Activated B cell treated with CpG ODN at 0.5 μM for 24 hours (primary cell): ENCODE measurements around the gene SUCLA2. TPM values are rescaled to one million over a fixed set of nuclear protein-coding genes. Genes with fewer than 3 reads are reported as not detected.

Experiments used
- ATAC-seq: fragments of 200-7000 bp; cut with Tn5 transposase; one replicate; pipeline ENCODE4 v1.10.0; 2021; ENCODE audit warnings: low read depth, mild to moderate bottlenecking, moderate library complexity
- CTCF ChIA-PET: fragments of 350-600 bp; sonication (Branson Sonifier 250); formaldehyde crosslinking; loops from one replicate; lab custom pipeline; 2021; ENCODE audit warnings: antibody characterized with exemption; lab: Charles Lee
- POLR2A ChIA-PET: fragments of 350-600 bp; sonication (Branson Sonifier 250); formaldehyde crosslinking; loops from one replicate; lab custom pipeline; 2021; ENCODE audit warnings: antibody characterized with exemption; lab: Charles Lee
- DNase-seq: peaks from one replicate; pipeline ENCODE4 v3.0.0; 2022
- H3K27ac Mint-ChIP-seq: one replicate; pipeline ENCODE4 v1.8.0; 2020; ENCODE audit warnings: mixed read lengths
- H3K27me3 Mint-ChIP-seq: one replicate; pipeline ENCODE4 v1.8.0; 2021; ENCODE audit warnings: mixed read lengths
- H3K36me3 Mint-ChIP-seq: one replicate; pipeline ENCODE4 v1.8.0; 2021; ENCODE audit warnings: low read depth, mixed read lengths
- H3K4me1 Mint-ChIP-seq: one replicate; pipeline ENCODE4 v1.8.0; 2021; ENCODE audit warnings: mixed read lengths
- H3K4me3 Mint-ChIP-seq: one replicate; pipeline ENCODE4 v1.8.0; 2020; ENCODE audit warnings: mild to moderate bottlenecking, mixed read lengths
- H3K9me3 Mint-ChIP-seq: one replicate; pipeline ENCODE4 v1.8.0; 2020; ENCODE audit warnings: mixed read lengths
- CTCF ChIP-seq: fragments of 200-600 bp; IDR thresholded peaks from one replicate; pipeline ENCODE4 v1.8.0; 2022; ENCODE audit warnings: antibody characterized with exemption, mild to moderate bottlenecking
- intact Hi-C: fragments of 100-400 bp; cut with micrococcal nuclease; formaldehyde crosslinking; loops from one replicate; pipeline ENCODE4 v1.15.1; 2024
- total RNA-seq: library from RNA; stranded (reverse); gene quantifications from 2 replicates; pipeline ENCODE4 v1.2.3, GENCODE V29; 2022

The SUCLA2 gene
- total RNA-seq, 1 donor from 2014 or later = 35.8 TPM

GRCh38 chr13:48040049-48040448, 39.0 kb upstream of the SUCLA2 start:
- Mint-ChIP-seq H3K9me3 (no peaks in the 10 kb centered on the region), H3K4me3 (no peak overlapping the region), H3K27ac (no peak overlapping the region), H3K36me3 (peaks cover 20% of the 10 kb centered on the region), H3K27me3 (no peaks in the 10 kb centered on the region), H3K4me1 (peaks cover 26% of the 10 kb centered on the region)
- intact Hi-C loops = no loop called here
- no peak for TF ChIP-seq CTCF
- ChIA-PET CTCF (no interaction called here), POLR2A (no interaction called here)
- ATAC-seq (no peak), DNase-seq (no peak)

GRCh38 chr13:48038761-48039160, 37.7 kb upstream of the SUCLA2 start:
- peak overlapping the region; percentile 93 for H3K4me3 Mint-ChIP-seq
- peaks cover 24% of the 10 kb centered on the region for H3K36me3 Mint-ChIP-seq
- no peaks in the 10 kb centered on the region for H3K27me3 Mint-ChIP-seq
- no peaks in the 10 kb centered on the region for H3K9me3 Mint-ChIP-seq
- ATAC-seq = no peak
- TF ChIP-seq CTCF = no peak
- CTCF ChIA-PET = interaction anchor here (0.7 to 2.8 kb wide), 5 partner anchors 12 to 1076 kb away, joined by 3 to 15 read pairs (median 8); partner anchors contain the start of gene MED4
- H3K27ac Mint-ChIP-seq = peak overlapping the region; percentile 96
- intact Hi-C loops = loop anchor here (1.0 to 5.0 kb wide), 8 partner anchors 39 to 1409 kb away; partner anchors contain the start of genes ESD, ITM2B and MED4
- POLR2A ChIA-PET = interaction anchor here (1.9 to 2.8 kb wide), 5 partner anchors 9 to 265 kb away, joined by 9 to 12 read pairs (median 10); partner anchors contain the start of genes MED4, RB1 and SUCLA2
- peaks cover 29% of the 10 kb centered on the region for H3K4me1 Mint-ChIP-seq
- DNase-seq = no peak

GRCh38 chr13:48037346-48038173, 36.5 kb upstream of the SUCLA2 start, which contains the start of gene NUDT15:
NUDT15 (plus strand) TSS chr13:48037726; CDS start chr13:48037747, 21 bp downstream.
- ATAC-seq (peak; percentile 94), DNase-seq (peak; percentile 92)
- Mint-ChIP-seq H3K27ac (peak within 1 kb of the TSS; percentile 96), H3K4me1 (peaks cover 29% of the 10 kb centered on the region), H3K27me3 (no peaks in the 10 kb centered on the region), H3K4me3 (peak within 1 kb of the TSS; percentile 93), H3K36me3 (peaks cover 24% of the 10 kb centered on the region), H3K9me3 (no peaks in the 10 kb centered on the region)
- intact Hi-C loops = loop anchor here (1.0 to 5.0 kb wide), 11 partner anchors 36 to 1410 kb away; partner anchors contain the start of genes ESD, FNDC3A, ITM2B and MED4
- TF ChIP-seq CTCF = peak; percentile 83
- CTCF ChIA-PET = interaction anchor here (0.6 to 2.8 kb wide), 12 partner anchors 9 to 731 kb away, joined by 3 to 15 read pairs (median 4); partner anchors contain the start of gene MED4
- POLR2A ChIA-PET = interaction anchor here (0.5 to 2.8 kb wide), 13 partner anchors 10 to 1755 kb away, joined by 3 to 12 read pairs (median 7); partner anchors contain the start of genes ITM2B, KPNA3, MED4 and RB1

GRCh38 chr13:48029859-48030258, 28.8 kb upstream of the SUCLA2 start:
- H3K27me3 Mint-ChIP-seq = no peaks in the 10 kb centered on the region

More at GRCh38 chr13:48029859-48030258, 28.8 kb upstream of the SUCLA2 start:
- H3K9me3 Mint-ChIP-seq = peaks cover 3% of the 10 kb centered on the region
- no peak for DNase-seq
- ChIA-PET POLR2A (no interaction called here), CTCF (no interaction called here)
- no peak for TF ChIP-seq CTCF
- no peak overlapping the region for H3K4me3 Mint-ChIP-seq
- H3K36me3 Mint-ChIP-seq = peaks cover 27% of the 10 kb centered on the region
- H3K4me1 Mint-ChIP-seq = peaks cover 3% of the 10 kb centered on the region
- no peak overlapping the region for H3K27ac Mint-ChIP-seq
- intact Hi-C loops = no loop called here
- ATAC-seq = no peak
